GM23338 (cell line): ENCODE measurements around the gene DPF3. TPM values are rescaled to one million over a fixed set of nuclear protein-coding genes. Genes with fewer than 3 reads are reported as not detected.

Source experiments
- EZH2 ChIP-seq: fragments of 200-600 bp; sonication (generic); IDR thresholded peaks from one replicate; pipeline ENCODE4 v1.8.0; 2017; ENCODE audit warnings: antibody characterized with exemption, mild to moderate bottlenecking, low read depth; ENCODE audit not compliant: unreplicated experiment
- NANOG ChIP-seq: IDR thresholded peaks from 2 replicates; pipeline ENCODE4 v1.6.1; 2016; ENCODE audit warnings: antibody characterized with exemption, borderline replicate concordance
- REST ChIP-seq: IDR thresholded peaks from one replicate; pipeline ENCODE4 v1.6.1; 2018; ENCODE audit warnings: antibody characterized with exemption; ENCODE audit not compliant: unreplicated experiment
- STAT1 ChIP-seq: IDR thresholded peaks from one replicate; pipeline ENCODE4 v1.6.1; 2016; ENCODE audit warnings: antibody characterized with exemption; ENCODE audit not compliant: unreplicated experiment
- polyA plus RNA-seq: library from polyadenylated mRNA; unstranded; fragments of >200 nt; fragmentation: Nextera tagmentation; extraction: Ambion mirVana; gene quantifications from 2 replicates; pipeline ENCODE4 v1.2.1, GENCODE V29; 2016
- total RNA-seq: library from RNA; depleted of rRNA; stranded (reverse); fragments of >200 nt; shearing (Covaris generic); gene quantifications from 2 replicates; pipeline ENCODE4 v1.2.3, GENCODE V29; 2014
- TF ChIP-seq, protein P1 (sequence below): fragments of 250-450 bp; sonication (Bioruptor Pico); IDR thresholded peaks from 2 replicates; pipeline ENCODE4 v1.5.0; 2020; ENCODE audit warnings: mild to moderate bottlenecking, moderate library complexity
- TF ChIP-seq, protein P2 (sequence below), 2 experiments: fragments of 200-600 bp in 1 of 2; sonication (generic) in 1 of 2; conservative IDR thresholded peaks; 2 replicates each; pipeline versions ENCODE4 v1.5.1 to v1.6.1; 2016 to 2017; ENCODE audit warnings: antibody characterized with exemption in 2 of 2, low read depth in 2 of 2, mild to moderate bottlenecking in 2 of 2, moderate library complexity in 1 of 2

DPF3 gene
- total and polyA plus RNA-seq, 2 experiments from 2014 or later: 0.18 to 1.0 TPM

DNA sequence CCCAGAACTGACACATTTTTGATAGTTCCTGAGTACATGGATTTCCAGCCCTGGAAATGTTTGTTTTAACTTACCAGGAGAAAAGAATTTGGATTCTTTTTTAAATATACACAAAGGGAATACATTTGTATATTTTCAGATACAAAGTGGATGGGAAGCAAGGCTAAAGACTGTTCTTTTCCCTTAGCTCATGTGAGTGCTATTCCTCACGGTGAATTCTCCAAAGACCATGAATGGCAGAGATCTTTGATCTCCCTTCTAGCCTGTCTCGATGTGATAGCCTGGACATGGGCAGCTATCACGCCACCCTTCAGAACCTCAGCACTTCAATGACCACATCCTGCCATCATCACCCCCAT, 91.3 kb downstream of the DPF3 start (continued):
- TF ChIP-seq, protein P1, sequence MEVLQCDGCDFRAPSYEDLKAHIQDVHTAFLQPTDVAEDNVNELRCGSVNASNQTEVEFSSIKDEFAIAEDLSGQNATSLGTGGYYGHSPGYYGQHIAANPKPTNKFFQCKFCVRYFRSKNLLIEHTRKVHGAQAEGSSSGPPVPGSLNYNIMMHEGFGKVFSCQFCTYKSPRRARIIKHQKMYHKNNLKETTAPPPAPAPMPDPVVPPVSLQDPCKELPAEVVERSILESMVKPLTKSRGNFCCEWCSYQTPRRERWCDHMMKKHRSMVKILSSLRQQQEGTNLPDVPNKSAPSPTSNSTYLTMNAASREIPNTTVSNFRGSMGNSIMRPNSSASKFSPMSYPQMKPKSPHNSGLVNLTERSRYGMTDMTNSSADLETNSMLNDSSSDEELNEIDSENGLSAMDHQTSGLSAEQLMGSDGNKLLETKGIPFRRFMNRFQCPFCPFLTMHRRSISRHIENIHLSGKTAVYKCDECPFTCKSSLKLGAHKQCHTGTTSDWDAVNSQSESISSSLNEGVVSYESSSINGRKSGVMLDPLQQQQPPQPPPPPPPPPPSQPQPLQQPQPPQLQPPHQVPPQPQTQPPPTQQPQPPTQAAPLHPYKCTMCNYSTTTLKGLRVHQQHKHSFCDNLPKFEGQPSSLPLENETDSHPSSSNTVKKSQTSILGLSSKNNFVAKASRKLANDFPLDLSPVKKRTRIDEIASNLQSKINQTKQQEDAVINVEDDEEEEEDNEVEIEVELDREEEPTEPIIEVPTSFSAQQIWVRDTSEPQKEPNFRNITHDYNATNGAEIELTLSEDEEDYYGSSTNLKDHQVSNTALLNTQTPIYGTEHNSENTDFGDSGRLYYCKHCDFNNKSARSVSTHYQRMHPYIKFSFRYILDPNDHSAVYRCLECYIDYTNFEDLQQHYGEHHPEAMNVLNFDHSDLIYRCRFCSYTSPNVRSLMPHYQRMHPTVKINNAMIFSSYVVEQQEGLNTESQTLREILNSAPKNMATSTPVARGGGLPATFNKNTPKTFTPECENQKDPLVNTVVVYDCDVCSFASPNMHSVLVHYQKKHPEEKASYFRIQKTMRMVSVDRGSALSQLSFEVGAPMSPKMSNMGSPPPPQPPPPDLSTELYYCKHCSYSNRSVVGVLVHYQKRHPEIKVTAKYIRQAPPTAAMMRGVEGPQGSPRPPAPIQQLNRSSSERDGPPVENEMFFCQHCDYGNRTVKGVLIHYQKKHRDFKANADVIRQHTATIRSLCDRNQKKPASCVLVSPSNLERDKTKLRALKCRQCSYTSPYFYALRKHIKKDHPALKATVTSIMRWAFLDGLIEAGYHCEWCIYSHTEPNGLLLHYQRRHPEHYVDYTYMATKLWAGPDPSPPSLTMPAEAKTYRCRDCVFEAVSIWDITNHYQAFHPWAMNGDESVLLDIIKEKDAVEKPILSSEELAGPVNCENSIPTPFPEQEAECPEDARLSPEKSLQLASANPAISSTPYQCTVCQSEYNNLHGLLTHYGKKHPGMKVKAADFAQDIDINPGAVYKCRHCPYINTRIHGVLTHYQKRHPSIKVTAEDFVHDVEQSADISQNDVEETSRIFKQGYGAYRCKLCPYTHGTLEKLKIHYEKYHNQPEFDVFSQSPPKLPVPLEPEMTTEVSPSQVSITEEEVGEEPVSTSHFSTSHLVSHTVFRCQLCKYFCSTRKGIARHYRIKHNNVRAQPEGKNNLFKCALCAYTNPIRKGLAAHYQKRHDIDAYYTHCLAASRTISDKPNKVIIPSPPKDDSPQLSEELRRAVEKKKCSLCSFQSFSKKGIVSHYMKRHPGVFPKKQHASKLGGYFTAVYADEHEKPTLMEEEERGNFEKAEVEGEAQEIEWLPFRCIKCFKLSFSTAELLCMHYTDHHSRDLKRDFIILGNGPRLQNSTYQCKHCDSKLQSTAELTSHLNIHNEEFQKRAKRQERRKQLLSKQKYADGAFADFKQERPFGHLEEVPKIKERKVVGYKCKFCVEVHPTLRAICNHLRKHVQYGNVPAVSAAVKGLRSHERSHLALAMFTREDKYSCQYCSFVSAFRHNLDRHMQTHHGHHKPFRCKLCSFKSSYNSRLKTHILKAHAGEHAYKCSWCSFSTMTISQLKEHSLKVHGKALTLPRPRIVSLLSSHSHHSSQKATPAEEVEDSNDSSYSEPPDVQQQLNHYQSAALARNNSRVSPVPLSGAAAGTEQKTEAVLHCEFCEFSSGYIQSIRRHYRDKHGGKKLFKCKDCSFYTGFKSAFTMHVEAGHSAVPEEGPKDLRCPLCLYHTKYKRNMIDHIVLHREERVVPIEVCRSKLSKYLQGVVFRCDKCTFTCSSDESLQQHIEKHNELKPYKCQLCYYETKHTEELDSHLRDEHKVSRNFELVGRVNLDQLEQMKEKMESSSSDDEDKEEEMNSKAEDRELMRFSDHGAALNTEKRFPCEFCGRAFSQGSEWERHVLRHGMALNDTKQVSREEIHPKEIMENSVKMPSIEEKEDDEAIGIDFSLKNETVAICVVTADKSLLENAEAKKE (CRISPR knock-in tag): no peak
- TF ChIP-seq REST: no peak
- no peak for TF ChIP-seq NANOG
- TF ChIP-seq STAT1: no peak
- TF ChIP-seq EZH2: no peak
- TF ChIP-seq, protein P2, sequence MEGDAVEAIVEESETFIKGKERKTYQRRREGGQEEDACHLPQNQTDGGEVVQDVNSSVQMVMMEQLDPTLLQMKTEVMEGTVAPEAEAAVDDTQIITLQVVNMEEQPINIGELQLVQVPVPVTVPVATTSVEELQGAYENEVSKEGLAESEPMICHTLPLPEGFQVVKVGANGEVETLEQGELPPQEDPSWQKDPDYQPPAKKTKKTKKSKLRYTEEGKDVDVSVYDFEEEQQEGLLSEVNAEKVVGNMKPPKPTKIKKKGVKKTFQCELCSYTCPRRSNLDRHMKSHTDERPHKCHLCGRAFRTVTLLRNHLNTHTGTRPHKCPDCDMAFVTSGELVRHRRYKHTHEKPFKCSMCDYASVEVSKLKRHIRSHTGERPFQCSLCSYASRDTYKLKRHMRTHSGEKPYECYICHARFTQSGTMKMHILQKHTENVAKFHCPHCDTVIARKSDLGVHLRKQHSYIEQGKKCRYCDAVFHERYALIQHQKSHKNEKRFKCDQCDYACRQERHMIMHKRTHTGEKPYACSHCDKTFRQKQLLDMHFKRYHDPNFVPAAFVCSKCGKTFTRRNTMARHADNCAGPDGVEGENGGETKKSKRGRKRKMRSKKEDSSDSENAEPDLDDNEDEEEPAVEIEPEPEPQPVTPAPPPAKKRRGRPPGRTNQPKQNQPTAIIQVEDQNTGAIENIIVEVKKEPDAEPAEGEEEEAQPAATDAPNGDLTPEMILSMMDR (conservative IDR thresholded peaks at IDR 0.05; ENCODE audit: low read depth in 2 of 2): no peak
